Upper lobe of left lung (tissue), 6 donors: ENCODE data around the gene MAP2K4. TPM values are rescaled to one million over a fixed set of nuclear protein-coding genes. Genes with fewer than 3 reads are reported as not detected.

ENCODE experiments used
- ATAC-seq, 2 donors: fragments of 200-7000 bp; cut with Tn5 transposase; one replicate each; pipeline ENCODE4 v1.9.1; 2022; ENCODE audit warnings: mild to moderate bottlenecking in 2 of 2, moderate library complexity in 2 of 2; ENCODE audit not compliant: low FRiP score in 2 of 2
- DNase-seq, 2 donors: peaks; one replicate each; pipeline ENCODE4 v3.0.0-alpha.2; 2019 to 2020
- H3K27ac ChIP-seq, 4 donors: fragments of 200-600 bp; sonication (generic); one replicate each; pipeline ENCODE4 v1.5.1; 2016 to 2019
- H3K27me3 ChIP-seq, 4 donors: fragments of 200-600 bp; sonication (generic); one replicate each; pipeline ENCODE4 v1.5.1; 2017 to 2019
- H3K36me3 ChIP-seq, 4 donors: fragments of 200-600 bp; sonication (generic); one replicate each; pipeline ENCODE4 v1.5.1; 2016 to 2019
- H3K4me1 ChIP-seq, 4 donors: fragments of 200-600 bp; sonication (generic); one replicate each; pipeline ENCODE4 v1.5.1; 2018 to 2019
- H3K4me3 ChIP-seq, 4 donors: fragments of 200-600 bp; sonication (generic); one replicate each; pipeline ENCODE4 v1.5.1; 2017 to 2019; ENCODE audit warnings: mild to moderate bottlenecking in 2 of 4, moderate library complexity in 1 of 4
- H3K9me3 ChIP-seq, 4 donors: fragments of 200-600 bp; sonication (generic); one replicate each; pipeline ENCODE4 v1.5.1; 2018 to 2019
- EP300 ChIP-seq, 4 donors: sonication (generic); formaldehyde crosslinking; IDR thresholded peaks; one replicate each; pipeline ENCODE4 v1.5.1; 2017; ENCODE audit warnings: antibody characterized with exemption in 4 of 4, control low read depth in 2 of 4
- POLR2A ChIP-seq, 4 donors: fragments of 450-650 bp; IDR thresholded peaks; one replicate each; pipeline ENCODE4 v1.5.1; 2016 to 2017; ENCODE audit warnings: antibody characterized with exemption in 4 of 4, mild to moderate bottlenecking in 2 of 4
- POLR2AphosphoS5 ChIP-seq, 2 donors: sonication (generic); formaldehyde crosslinking; IDR thresholded peaks; one replicate each; pipeline ENCODE4 v1.5.1; 2017; ENCODE audit warnings: antibody characterized with exemption in 2 of 2
- WGBS, 2 donors: methylation state at CpG; one replicate each; pipeline ENCODE4 v1.1.5; 2017 to 2018; 5-methylcytosine and 5-hydroxymethylcytosine counted together
- total RNA-seq, 6 donors: library from RNA; depleted of rRNA in 4 of 6; stranded (reverse); fragments of >200 nt in 4 of 6; gene quantifications; one replicate each; pipeline versions ENCODE4 v1.1.0 to v1.2.1, GENCODE V29; 2016 to 2021
- TF ChIP-seq, protein P1 (sequence below), 6 experiments: fragments of 450-650 bp in 4 of 6; fragments of 200-600 bp in 2 of 6; sonication (generic) in 2 of 6; IDR thresholded peaks; one replicate each; pipeline ENCODE4 v1.5.1; 2016 to 2019; ENCODE audit warnings: antibody characterized with exemption in 6 of 6
- donor health status: DM: no; HTN: no; CAD: no; lungs with moderate emphysema.
- donor health status: DM: no; HTN: yes; CAD: no; lungs with severe emphysema.

Gene MAP2K4
- total RNA-seq, 6 donors from 2014 or later = 10.2 to 42.7 (median 25.6) TPM

DNA sequence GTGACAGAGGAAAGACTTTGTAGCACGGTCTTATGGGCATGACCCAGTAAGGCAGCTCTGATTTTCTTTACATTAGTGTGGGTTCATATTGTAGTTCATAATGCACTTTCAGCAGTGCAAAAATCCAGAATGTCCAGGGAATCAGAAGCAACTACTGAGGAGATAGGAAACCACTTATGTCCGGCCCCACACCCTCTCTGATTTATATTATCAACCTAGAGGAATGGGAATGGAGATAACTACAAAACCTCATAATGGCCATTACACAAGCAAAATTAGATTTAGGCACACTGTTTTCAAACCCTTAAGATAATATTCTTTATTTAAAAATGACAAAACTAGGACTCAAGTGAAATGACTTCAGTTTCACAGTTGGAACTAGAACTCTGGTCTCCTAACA, 7.9 kb downstream of the MAP2K4 start:
- Histone ChIP-seq H3K27me3 (no peaks in the 10 kb centered on the region), H3K4me3 (no peak overlapping the region), H3K27ac (no peak overlapping the region), H3K36me3 (no peaks in the 10 kb centered on the region), H3K9me3 (no peaks in the 10 kb centered on the region), H3K4me1 (peaks cover 7 to 22% (median 15%) of the 10 kb centered on the region in 4 donors)
- ATAC-seq (no peak), DNase-seq (no peak)
- 87 to 91% methylated on average over 2 of the region's 2 CpGs for WGBS, 2 donors
- TF ChIP-seq, protein P1, sequence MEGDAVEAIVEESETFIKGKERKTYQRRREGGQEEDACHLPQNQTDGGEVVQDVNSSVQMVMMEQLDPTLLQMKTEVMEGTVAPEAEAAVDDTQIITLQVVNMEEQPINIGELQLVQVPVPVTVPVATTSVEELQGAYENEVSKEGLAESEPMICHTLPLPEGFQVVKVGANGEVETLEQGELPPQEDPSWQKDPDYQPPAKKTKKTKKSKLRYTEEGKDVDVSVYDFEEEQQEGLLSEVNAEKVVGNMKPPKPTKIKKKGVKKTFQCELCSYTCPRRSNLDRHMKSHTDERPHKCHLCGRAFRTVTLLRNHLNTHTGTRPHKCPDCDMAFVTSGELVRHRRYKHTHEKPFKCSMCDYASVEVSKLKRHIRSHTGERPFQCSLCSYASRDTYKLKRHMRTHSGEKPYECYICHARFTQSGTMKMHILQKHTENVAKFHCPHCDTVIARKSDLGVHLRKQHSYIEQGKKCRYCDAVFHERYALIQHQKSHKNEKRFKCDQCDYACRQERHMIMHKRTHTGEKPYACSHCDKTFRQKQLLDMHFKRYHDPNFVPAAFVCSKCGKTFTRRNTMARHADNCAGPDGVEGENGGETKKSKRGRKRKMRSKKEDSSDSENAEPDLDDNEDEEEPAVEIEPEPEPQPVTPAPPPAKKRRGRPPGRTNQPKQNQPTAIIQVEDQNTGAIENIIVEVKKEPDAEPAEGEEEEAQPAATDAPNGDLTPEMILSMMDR (IDR thresholded peaks at IDR 0.05) = no peak
- TF ChIP-seq EP300 (IDR thresholded peaks at IDR 0.05) (no peak), POLR2A (IDR thresholded peaks at IDR 0.05) (no peak), POLR2AphosphoS5 (IDR thresholded peaks at IDR 0.05) (no peak)

DNA sequence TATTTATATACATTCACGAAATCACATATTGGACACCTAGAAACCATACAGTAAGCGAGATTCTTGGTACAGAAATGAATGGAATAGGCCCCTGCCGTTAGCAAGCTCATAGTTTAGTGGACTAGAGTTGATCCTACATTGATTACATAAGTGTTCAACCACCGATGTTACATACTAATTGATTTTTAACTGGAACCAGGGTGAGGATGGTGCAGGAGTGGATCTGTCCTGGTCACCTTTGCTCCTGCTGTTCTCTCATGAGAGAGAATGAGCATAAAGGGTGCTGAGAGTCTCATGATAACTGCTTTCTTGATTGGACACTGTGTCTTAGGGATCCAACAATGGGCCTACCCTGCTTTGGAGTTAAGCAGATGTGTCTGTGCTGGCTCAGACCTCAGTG, 13.9 kb downstream of the MAP2K4 start:
- WGBS, 2 donors = 92 to 100% methylated on average over 4 of the region's 4 CpGs

DNA sequence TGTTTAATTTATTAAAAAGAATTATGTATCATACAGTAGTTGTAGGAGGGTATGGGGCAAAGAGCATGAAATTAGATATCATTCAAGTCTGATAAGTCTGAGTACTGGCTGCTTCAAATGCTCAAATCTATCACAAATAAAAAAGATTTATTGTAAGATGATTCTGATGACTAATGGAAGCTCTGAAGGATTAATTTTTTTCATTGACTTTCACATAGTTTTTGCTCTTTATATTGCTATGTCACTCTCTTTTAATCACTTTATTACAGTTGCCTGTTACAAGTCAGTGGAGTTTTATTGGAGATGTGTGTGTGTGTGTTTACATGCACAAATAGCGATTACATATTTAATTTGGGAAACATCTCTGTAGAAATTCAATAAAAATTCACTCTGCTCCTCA, 15.0 kb downstream of the MAP2K4 start:
- H3K27ac ChIP-seq = no peak overlapping the region
- no peaks in the 10 kb centered on the region for H3K9me3 ChIP-seq
- no peak for DNase-seq
- H3K36me3 ChIP-seq = no peaks in the 10 kb centered on the region
- no peak for TF ChIP-seq EP300 (IDR thresholded peaks at IDR 0.05)
- 93 to 94% methylated on average over 1 of the region's 1 CpG for WGBS, 2 donors
- no peak for ATAC-seq
- no peaks in the 10 kb centered on the region for H3K27me3 ChIP-seq
- peaks cover 0 to 11% (median 2%) of the 10 kb centered on the region in 4 donors for H3K4me1 ChIP-seq
- H3K4me3 ChIP-seq = no peak overlapping the region

More for the DNA sequence above, 13.9 kb downstream of the MAP2K4 start:
- no peak overlapping the region for H3K27ac ChIP-seq
- H3K4me1 ChIP-seq = peaks cover 0 to 6% (median 2%) of the 10 kb centered on the region in 4 donors
- DNase-seq (no peak), ATAC-seq (no peak)
- no peak for TF ChIP-seq EP300 (IDR thresholded peaks at IDR 0.05)
- no peak for TF ChIP-seq POLR2AphosphoS5 (IDR thresholded peaks at IDR 0.05)
- TF ChIP-seq, protein P1 (IDR thresholded peaks at IDR 0.05) = no peak
- H3K9me3 ChIP-seq = no peaks in the 10 kb centered on the region
- H3K36me3 ChIP-seq = no peaks in the 10 kb centered on the region
- no peaks in the 10 kb centered on the region for H3K27me3 ChIP-seq
- no peak overlapping the region for H3K4me3 ChIP-seq

DNA sequence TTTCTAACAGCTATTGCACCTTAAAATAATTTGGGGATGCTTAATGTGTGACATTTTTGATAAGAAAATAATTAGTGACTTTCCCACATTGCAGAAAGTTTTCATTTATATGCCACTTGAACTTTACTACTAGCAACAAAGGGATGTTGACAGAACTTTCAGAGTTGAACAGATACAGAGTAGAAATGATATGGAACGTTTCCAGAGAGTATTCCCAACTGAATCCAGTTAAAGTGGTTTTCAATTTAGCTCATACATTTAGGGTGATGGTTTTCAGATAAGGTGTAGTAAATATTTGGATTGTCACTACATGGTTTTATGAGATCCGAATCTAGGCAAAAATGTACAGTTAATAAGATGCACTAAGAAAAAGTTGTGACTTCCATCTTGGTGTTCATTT, 17.3 kb downstream of the MAP2K4 start:
- Histone ChIP-seq H3K4me1 (peaks cover 0 to 8% (median 0%) of the 10 kb centered on the region in 4 donors), H3K9me3 (no peaks in the 10 kb centered on the region), H3K4me3 (no peak overlapping the region), H3K27me3 (no peaks in the 10 kb centered on the region), H3K27ac (no peak overlapping the region), H3K36me3 (no peaks in the 10 kb centered on the region)
- no peak for ATAC-seq
- DNase-seq = no peak
- WGBS, 2 donors = 44 to 62% methylated on average over 2 of the region's 2 CpGs
- TF ChIP-seq POLR2A (IDR thresholded peaks at IDR 0.05) = no peak
- TF ChIP-seq, protein P1 (IDR thresholded peaks at IDR 0.05) = no peak
- no peak for TF ChIP-seq POLR2AphosphoS5 (IDR thresholded peaks at IDR 0.05)
- TF ChIP-seq EP300 (IDR thresholded peaks at IDR 0.05) = no peak

DNA sequence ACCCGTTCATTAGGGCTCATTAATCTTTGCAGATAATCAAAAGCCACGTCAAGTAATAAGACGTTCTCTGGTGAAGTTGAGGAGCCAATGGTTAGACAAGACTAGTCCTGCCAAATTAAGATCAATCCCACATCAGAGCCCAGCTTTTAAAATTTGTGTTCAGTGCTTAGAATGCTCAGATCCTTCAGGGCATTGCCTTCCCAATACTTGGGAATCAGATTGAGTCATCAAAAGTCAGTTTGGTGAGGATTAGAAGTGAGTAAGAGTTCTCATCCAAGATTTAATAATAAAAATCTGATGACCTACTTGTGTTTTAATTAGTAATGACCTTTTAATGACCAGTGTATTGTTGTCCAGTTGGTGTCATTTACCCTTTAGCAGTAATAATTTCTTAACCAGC, 19.8 kb downstream of the MAP2K4 start:
- Histone ChIP-seq H3K36me3 (no peaks in the 10 kb centered on the region), H3K27ac (no peak overlapping the region), H3K4me3 (no peak overlapping the region), H3K27me3 (no peaks in the 10 kb centered on the region), H3K9me3 (no peaks in the 10 kb centered on the region), H3K4me1 (peaks cover 0 to 8% (median 0%) of the 10 kb centered on the region in 4 donors)
- WGBS, 2 donors = 86 to 89% methylated on average over 3 of the region's 3 CpGs
- no peak for ATAC-seq
- no peak for DNase-seq
- TF ChIP-seq, protein P1 (IDR thresholded peaks at IDR 0.05) = no peak
- TF ChIP-seq POLR2AphosphoS5 (IDR thresholded peaks at IDR 0.05) = no peak
- no peak for TF ChIP-seq POLR2A (IDR thresholded peaks at IDR 0.05)
